Measurements from ENCODE around the gene GDPD1. TPM values are rescaled to one million over a fixed set of nuclear protein-coding genes. Genes with fewer than 3 reads are reported as not detected.

GDPD1 gene
- total and polyA plus RNA-seq, 2 donors (not counting 3 experiments of a cell fraction or from before 2014, with no cell fraction given): 2.5 to 4.9 TPM

- FAIRE-seq: no peak
- dilution Hi-C loops (cut with MboI; ENCODE audit: extremely low pct_ligation_motif_present, low sequenced_read_pairs): no loop called here
- no peak for TF ChIP-seq MAX (IDR thresholded peaks at IDR 0.05; ENCODE audit: insufficient read depth, insufficient read length)
- no peak for TF ChIP-seq POLR2A (IDR thresholded peaks at IDR 0.05; ENCODE audit: low read depth, low read length)
- no peak for TF ChIP-seq MYC (IDR thresholded peaks at IDR 0.05; ENCODE audit: low read depth, low read length)
- no peak for TF ChIP-seq POLR2AphosphoS5 (IDR thresholded peaks at IDR 0.05; ENCODE audit: insufficient read depth, low read depth, low read length)
- TF ChIP-seq FOS (IDR thresholded peaks at IDR 0.05; ENCODE audit: borderline replicate concordance, insufficient read depth, low read length): no peak
- TF ChIP-seq GATA2 (IDR thresholded peaks at IDR 0.05; ENCODE audit: insufficient read depth, insufficient read length, low read depth, low read length): no peak
- TF ChIP-seq CTCF (IDR thresholded peaks at IDR 0.05; ENCODE audit: extremely low read depth in 1 of 2, insufficient read depth in 1 of 2, low read depth in 1 of 2, low read length in 2 of 2): no peak
- TF ChIP-seq EZH2 (IDR thresholded peaks at IDR 0.05; ENCODE audit: borderline replicate concordance, low read depth, low read length, severe bottlenecking): no peak
- TF ChIP-seq JUN (IDR thresholded peaks at IDR 0.05; ENCODE audit: borderline replicate concordance, insufficient read depth, insufficient read length, low read depth): no peak
These were observed 39.7 kb upstream of the GDPD1 start for GRCh38 chr17:59180626-59181025.

More at GRCh38 chr17:59180626-59181025, 39.7 kb upstream of the GDPD1 start:
- Histone ChIP-seq H3K36me3 (ENCODE audit: control insufficient read depth in 2 of 2, extremely low read depth in 1 of 2, insufficient read depth in 2 of 2, low read length in 2 of 2) (peaks cover 0 to 8% of the 10 kb centered on the region in 2 experiments), H3K4me1 (ENCODE audit: control insufficient read depth, extremely low read depth, insufficient read depth, low read length) (no peaks in the 10 kb centered on the region), H3K9ac (replicated peaks; ENCODE audit: extremely low read depth, insufficient read depth, low read length) (no peak overlapping the region), H3K9me3 (replicated peaks; ENCODE audit: control insufficient read depth, insufficient read depth, low read length) (no peaks in the 10 kb centered on the region), H3K4me2 (ENCODE audit: insufficient read depth, low read length) (no peak overlapping the region), H3K9me1 (replicated peaks; ENCODE audit: control insufficient read depth, extremely low read depth, insufficient read depth, low read length) (no peaks in the 10 kb centered on the region), H3K79me2 (ENCODE audit: control insufficient read depth, insufficient read depth, low read length) (peaks cover 23% of the 10 kb centered on the region), H3K4me3 (replicated peaks in 1 of 3; ENCODE audit: insufficient read depth in 1 of 3, low read depth in 1 of 3, low read length in 3 of 3) (no peak overlapping the region), H3K27me3 (ENCODE audit: control insufficient read depth in 2 of 2, insufficient read depth in 2 of 2, low read length in 2 of 2) (no peaks in the 10 kb centered on the region), H4K20me1 (replicated peaks; ENCODE audit: control insufficient read depth, extremely low read depth, insufficient read depth, low read length) (no peaks in the 10 kb centered on the region), H2AFZ (ENCODE audit: low read depth, low read length) (no peak overlapping the region), H3K27ac (ENCODE audit: insufficient read depth, low read depth, low read length) (no peak overlapping the region)
- no TSS peak for BruUV-seq (replicated peaks)
- no peak for DNase-seq (ENCODE audit: low read depth, low spot score)
- intact Hi-C loops (cut with micrococcal nuclease): no loop called here
- CTCF ChIA-PET: interaction anchor here (1.1 kb wide), 1 partner anchor 10 kb away, joined by 4 read pairs; no protein-coding TSS in a partner anchor
- POLR2A ChIA-PET: no interaction called here

All from endothelial cell of umbilical vein (primary cell).